Pancreas (tissue), 10 donors: Measurements from ENCODE around the gene GTPBP3. TPM values are rescaled to one million over a fixed set of nuclear protein-coding genes. Genes with fewer than 3 reads are reported as not detected.

Experiments
- ATAC-seq, 4 donors: fragments of 200-7000 bp; cut with Tn5 transposase; one replicate each; pipeline versions ENCODE4 v1.8.0 to v1.9.1; 2020; ENCODE audit warnings: mild to moderate bottlenecking in 4 of 4, moderate library complexity in 4 of 4
- DNase-seq, 6 donors: peaks; one replicate each; pipeline ENCODE4 v3.0.0-alpha.2; 2020
- FAIRE-seq: peaks from 2 replicates; lab custom pipeline; 2012; peaks lifted over from hg19 to GRCh38; lab: Jason Lieb, UNC
- H3K27ac ChIP-seq, 4 donors: fragments of 200-600 bp; sonication (generic); 1 replicate in 3 of 4; 2 replicates in 1 of 4; pipeline versions ENCODE4 v1.5.0 to v1.8.0; 2020
- H3K27me3 ChIP-seq, 4 donors: fragments of 200-600 bp; one replicate each; pipeline ENCODE4 v1.8.0; 2021
- H3K36me3 ChIP-seq, 3 donors: fragments of 200-600 bp; sonication (generic) in 1 of 3; one replicate each; pipeline versions ENCODE4 v1.5.0 to v1.8.0; 2020 to 2021
- H3K4me1 ChIP-seq, 3 donors: fragments of 200-600 bp; one replicate each; pipeline ENCODE4 v1.8.0; 2021
- H3K4me3 ChIP-seq, 4 donors: fragments of 200-600 bp; sonication (generic) in 2 of 4; one replicate each; pipeline versions ENCODE4 v1.5.0 to v1.8.0; 2020 to 2021
- H3K9me3 ChIP-seq, 4 donors: fragments of 200-600 bp; one replicate each; pipeline ENCODE4 v1.8.0; 2021
- WGBS, 2 donors: extraction: QIAGEN DNeasy Blood & Tissue Kit; methylation state at CpG; one replicate each; pipeline ENCODE4 v1.1.7; 2013; 5-methylcytosine and 5-hydroxymethylcytosine counted together
- intact Hi-C, 3 donors: fragments of 100-400 bp; cut with DNase I; formaldehyde crosslinking; loops; one replicate each; pipeline versions ENCODE4 v1.11.1 to v1.14.2; 2022
- polyA plus RNA-seq, 2 donors: library from polyadenylated mRNA; stranded (reverse); fragments of 200-250 nt; gene quantifications; one replicate each; pipeline ENCODE4 v1.2.3, GENCODE V29; 2013
- total RNA-seq, 6 donors: library from RNA; stranded (reverse); fragmentation: NEBNext Ultra II Directional in 4 of 6; extraction: Animal tissue kit (Norgen Biotek cat#: 25700) in 4 of 6; gene quantifications; one replicate each; pipeline versions ENCODE4 v1.2.1 to v1.2.4, GENCODE V29; 2021 to 2023
- TF ChIP-seq, protein P1 (sequence below), 4 donors: fragments of 200-600 bp; sonication (generic) in 3 of 4; IDR thresholded peaks; one replicate each; pipeline versions ENCODE4 v1.5.0 to v1.8.0; 2021; ENCODE audit warnings: antibody characterized with exemption in 4 of 4
- donor health status: healthy with polysubstance abuse.
- donor health status: DM: no; HTN: no; CAD: no; lungs with moderate emphysema.
- donor health status: DM: no; HTN: no; CAD: no.
- donor health status: control.
- donor health status: control.
- donor health status: Bipolar disorder and iron deficiency.
- donor health status: DM: yes; HTN: yes; CAD: no.
- donor health status: DM: no; HTN: no; CAD: no.
- donor health status: DM: no; HTN: no; CAD: no.
- donor health status: DM: yes; HTN: yes; CAD: no.

The GTPBP3 gene
- total and polyA plus RNA-seq, 8 donors: 9.1 to 28.2 (median 12.7) TPM

DNA sequence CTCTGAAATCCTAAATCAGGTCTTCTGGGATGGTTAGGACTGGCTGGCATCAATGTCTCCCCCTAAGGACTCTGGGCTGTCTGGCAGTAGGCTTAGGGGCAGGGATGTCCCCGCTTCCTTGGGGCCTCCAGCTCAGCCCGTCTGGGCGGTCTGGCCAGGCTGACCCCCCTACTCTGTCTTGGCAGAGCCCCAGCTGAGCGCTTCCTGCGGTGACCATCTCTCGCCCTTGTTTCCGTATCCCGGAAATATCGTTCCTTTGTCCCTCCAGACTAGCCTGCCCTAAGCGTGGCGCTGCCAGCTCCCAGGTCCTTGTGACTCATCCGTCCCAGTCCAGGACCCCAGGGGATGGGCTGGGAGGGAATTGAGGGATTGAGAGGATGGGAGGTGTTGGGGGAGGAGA lies 11.3 kb downstream of the GTPBP3 start:
- ATAC-seq: peak in 3 of 4 donors; percentile 26 to 29 (median 27)

DNA sequence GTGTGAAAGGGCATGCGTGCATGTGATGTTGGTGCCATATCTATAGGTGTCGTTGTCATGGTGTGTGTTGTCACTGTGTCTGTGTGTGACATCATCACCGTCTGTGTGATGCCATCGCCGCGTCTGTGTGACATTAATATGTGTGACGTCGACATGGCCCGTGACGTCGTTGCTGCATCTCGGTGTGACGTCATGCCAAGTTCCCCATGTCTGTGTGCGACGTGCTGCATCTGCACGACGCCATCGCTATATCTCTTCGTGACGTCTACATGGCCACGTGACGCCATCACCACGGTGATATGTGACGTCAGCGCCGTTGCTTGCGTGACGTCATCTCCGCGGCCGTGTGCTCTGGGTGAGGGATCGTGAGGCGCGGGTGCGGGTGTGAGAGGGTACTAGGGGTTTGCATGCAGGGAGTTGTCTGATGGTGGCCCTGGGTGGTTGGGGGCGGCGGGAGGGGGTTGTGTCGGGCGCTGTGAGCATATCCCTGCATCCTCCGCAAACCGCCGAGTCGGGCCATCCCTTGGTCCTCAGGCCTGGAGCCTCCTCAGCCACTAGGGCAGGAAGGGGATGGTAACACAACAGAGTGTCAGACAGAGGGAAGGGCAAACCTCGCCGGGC lies 14.6 kb downstream of the GTPBP3 start:
- no peak for FAIRE-seq
- DNase-seq: no peak
- Histone ChIP-seq H3K9me3 (no peaks in the 10 kb centered on the region), H3K36me3 (no peaks in the 10 kb centered on the region), H3K4me3 (no peak overlapping the region), H3K27ac (no peak overlapping the region), H3K4me1 (no peaks in the 10 kb centered on the region), H3K27me3 (no peaks in the 10 kb centered on the region)
- ATAC-seq: no peak
- intact Hi-C loops: no loop called here
- WGBS, 2 donors: 69 to 77% methylated on average over 43 to 45 of the region's 45 CpGs
- TF ChIP-seq, protein P1, sequence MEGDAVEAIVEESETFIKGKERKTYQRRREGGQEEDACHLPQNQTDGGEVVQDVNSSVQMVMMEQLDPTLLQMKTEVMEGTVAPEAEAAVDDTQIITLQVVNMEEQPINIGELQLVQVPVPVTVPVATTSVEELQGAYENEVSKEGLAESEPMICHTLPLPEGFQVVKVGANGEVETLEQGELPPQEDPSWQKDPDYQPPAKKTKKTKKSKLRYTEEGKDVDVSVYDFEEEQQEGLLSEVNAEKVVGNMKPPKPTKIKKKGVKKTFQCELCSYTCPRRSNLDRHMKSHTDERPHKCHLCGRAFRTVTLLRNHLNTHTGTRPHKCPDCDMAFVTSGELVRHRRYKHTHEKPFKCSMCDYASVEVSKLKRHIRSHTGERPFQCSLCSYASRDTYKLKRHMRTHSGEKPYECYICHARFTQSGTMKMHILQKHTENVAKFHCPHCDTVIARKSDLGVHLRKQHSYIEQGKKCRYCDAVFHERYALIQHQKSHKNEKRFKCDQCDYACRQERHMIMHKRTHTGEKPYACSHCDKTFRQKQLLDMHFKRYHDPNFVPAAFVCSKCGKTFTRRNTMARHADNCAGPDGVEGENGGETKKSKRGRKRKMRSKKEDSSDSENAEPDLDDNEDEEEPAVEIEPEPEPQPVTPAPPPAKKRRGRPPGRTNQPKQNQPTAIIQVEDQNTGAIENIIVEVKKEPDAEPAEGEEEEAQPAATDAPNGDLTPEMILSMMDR (IDR thresholded peaks at IDR 0.05): no peak

More for the DNA sequence above, 11.3 kb downstream of the GTPBP3 start:
- no peaks in the 10 kb centered on the region for H3K9me3 ChIP-seq
- no peaks in the 10 kb centered on the region for H3K27me3 ChIP-seq
- peak in 3 of 6 donors; percentile 20 to 54 (median 22) for DNase-seq
- H3K36me3 ChIP-seq: no peaks in the 10 kb centered on the region
- WGBS, 2 donors: 5 to 14% methylated on average over 12 of the region's 12 CpGs
- intact Hi-C loops: loop anchor here in 1 of 3 donors (5.0 kb wide), 1 partner anchor 119 kb away; no protein-coding TSS in a partner anchor
- no peaks in the 10 kb centered on the region for H3K4me1 ChIP-seq
- FAIRE-seq: no peak
- H3K27ac ChIP-seq: no peak overlapping the region
- TF ChIP-seq, protein P1 (IDR thresholded peaks at IDR 0.05): no peak
- no peak overlapping the region for H3K4me3 ChIP-seq

DNA sequence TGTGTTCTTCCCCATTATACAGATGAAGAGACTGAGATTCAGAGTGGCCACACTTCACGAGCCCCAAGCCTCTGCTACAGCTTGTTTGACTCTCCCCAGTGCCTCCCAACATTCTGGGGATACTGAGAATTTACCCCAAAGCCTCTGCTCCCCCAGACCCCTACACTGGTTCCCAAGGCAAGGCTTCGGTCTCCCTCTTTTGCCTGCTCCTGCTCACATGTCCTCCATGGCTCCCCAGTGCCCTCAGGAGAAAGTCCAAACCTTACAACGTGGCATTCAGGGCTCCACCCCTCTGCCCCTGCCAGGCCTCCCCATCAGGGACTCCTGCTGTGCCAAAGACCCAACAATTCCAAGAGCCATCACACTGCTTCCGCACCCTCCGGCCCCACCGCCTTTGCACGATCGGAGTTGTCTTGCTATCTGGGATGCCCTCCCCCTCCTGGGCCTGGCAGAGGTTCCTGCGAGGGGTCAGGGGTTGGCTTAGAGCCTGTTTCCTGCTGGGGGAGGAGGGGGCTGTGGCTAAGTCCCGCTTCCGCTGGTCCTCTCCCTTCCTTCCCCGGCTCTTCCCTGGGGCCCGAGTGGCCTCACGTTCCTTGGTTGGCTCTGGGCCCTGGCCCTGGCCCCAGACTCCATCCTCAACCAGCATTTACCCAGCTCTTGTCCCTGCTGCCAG lies 15.4 kb downstream of the GTPBP3 start:
- peak in 1 of 4 donors; percentile 9 for ATAC-seq
- DNase-seq: no peak
- TF ChIP-seq, protein P1 (IDR thresholded peaks at IDR 0.05): no peak
- H3K27ac ChIP-seq: no peak overlapping the region
- H3K36me3 ChIP-seq: no peaks in the 10 kb centered on the region
- no peak for FAIRE-seq
- H3K4me1 ChIP-seq: no peaks in the 10 kb centered on the region
- intact Hi-C loops: no loop called here
- H3K9me3 ChIP-seq: no peaks in the 10 kb centered on the region
- H3K4me3 ChIP-seq: no peak overlapping the region
- WGBS, 2 donors: 42 to 43% methylated on average over 14 of the region's 14 CpGs
- no peaks in the 10 kb centered on the region for H3K27me3 ChIP-seq

DNA sequence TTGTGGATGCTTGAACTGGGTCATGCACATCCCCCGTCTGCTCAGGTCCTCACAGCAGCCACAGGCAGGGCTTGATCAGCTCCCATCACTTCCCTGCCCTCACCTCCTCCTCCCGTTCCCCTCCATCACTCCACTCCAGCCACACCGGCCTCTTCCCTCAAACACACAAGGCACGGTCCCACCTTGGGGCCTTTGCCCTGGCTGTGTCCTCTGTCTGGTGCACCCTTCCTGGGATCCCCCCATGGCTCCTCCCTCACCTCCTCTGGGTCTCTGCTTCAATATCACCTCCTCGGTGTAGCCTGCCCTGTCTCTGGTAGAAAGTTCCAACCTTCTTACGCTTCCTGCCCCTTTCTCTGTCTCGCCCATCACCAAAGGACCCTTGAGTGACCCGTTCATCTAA lies 16.0 kb downstream of the GTPBP3 start:
- no peaks in the 10 kb centered on the region for H3K36me3 ChIP-seq
- no peak overlapping the region for H3K27ac ChIP-seq
- intact Hi-C loops: no loop called here
- ATAC-seq (no peak), DNase-seq (no peak), FAIRE-seq (no peak)
- no peaks in the 10 kb centered on the region for H3K4me1 ChIP-seq
- TF ChIP-seq, protein P1 (IDR thresholded peaks at IDR 0.05): no peak
- H3K27me3 ChIP-seq: no peaks in the 10 kb centered on the region
- 56 to 66% methylated on average over 8 of the region's 8 CpGs for WGBS, 2 donors
- no peaks in the 10 kb centered on the region for H3K9me3 ChIP-seq
- no peak overlapping the region for H3K4me3 ChIP-seq
